Measurements from ENCODE around the gene KDM2A. TPM values are rescaled to one million over a fixed set of nuclear protein-coding genes. Genes with fewer than 3 reads are reported as not detected.
"Not testable (repeated sequence)": the region's sequence is repeated elsewhere in the genome, so short reads cannot be mapped to it uniquely, and the experiment has no call there.

The KDM2A gene
- total RNA-seq, 1 donor from 2014 or later, result 97.5 TPM

DNA sequence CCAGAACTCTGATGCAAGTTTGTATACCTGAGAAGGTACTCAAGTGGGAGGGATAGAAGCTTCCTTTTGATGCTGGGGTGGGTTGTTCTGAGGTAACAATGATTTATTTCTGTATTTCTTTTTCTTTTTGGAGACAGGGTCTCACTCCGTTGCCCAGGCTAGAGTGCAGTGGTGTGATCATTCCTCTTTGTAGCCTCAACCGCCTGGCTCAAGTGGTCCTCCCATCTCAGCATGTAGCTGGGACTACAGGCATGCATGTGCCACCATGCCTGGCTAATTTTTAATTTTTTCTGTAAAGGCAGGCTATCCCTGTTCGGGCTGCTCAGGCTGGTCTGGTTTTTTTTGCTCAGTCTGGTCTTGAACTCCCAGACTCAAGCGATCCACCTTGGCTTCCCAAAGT lies 7.9 kb downstream of the KDM2A start:
- DNase-seq (ENCODE audit: extremely low spot score, unreplicated experiment), result no peak
- Mint-ChIP-seq H3K27me3 (no peaks in the 10 kb centered on the region), H3K27ac (no peak overlapping the region), H3K4me3 (no peak overlapping the region), H3K9me3 (no peaks in the 10 kb centered on the region), H3K36me3 (peaks cover 18% of the 10 kb centered on the region), H3K4me1 (ENCODE audit: unreplicated experiment) (no peaks in the 10 kb centered on the region)
- TF ChIP-seq, protein P1, sequence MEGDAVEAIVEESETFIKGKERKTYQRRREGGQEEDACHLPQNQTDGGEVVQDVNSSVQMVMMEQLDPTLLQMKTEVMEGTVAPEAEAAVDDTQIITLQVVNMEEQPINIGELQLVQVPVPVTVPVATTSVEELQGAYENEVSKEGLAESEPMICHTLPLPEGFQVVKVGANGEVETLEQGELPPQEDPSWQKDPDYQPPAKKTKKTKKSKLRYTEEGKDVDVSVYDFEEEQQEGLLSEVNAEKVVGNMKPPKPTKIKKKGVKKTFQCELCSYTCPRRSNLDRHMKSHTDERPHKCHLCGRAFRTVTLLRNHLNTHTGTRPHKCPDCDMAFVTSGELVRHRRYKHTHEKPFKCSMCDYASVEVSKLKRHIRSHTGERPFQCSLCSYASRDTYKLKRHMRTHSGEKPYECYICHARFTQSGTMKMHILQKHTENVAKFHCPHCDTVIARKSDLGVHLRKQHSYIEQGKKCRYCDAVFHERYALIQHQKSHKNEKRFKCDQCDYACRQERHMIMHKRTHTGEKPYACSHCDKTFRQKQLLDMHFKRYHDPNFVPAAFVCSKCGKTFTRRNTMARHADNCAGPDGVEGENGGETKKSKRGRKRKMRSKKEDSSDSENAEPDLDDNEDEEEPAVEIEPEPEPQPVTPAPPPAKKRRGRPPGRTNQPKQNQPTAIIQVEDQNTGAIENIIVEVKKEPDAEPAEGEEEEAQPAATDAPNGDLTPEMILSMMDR (conservative IDR thresholded peaks at IDR 0.05), result no peak

DNA sequence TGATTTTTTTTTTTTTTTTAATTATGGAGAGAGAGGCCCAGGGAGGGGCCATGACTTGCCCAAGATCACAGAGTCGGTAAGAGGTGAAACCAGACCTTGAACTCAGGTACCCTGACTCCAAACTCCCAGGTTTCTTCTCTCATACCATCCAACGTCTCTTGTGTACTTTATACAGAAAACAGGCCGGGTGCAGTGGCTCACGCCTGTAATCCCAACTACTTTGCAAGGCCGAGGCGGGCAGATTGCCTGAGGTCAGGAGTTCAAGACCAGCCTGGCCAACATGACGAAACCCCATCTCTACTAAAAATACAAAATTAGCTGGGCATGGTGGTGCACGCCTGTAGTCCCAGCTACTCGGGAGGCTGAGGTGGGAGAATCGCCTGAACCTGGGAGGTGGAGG lies 11.8 kb downstream of the KDM2A start:
- H3K36me3 Mint-ChIP-seq, result peaks cover 37% of the 10 kb centered on the region
- not testable (repeated sequence) for H3K27ac Mint-ChIP-seq; DNase-seq (ENCODE audit: extremely low spot score, unreplicated experiment); H3K9me3 Mint-ChIP-seq; H3K27me3 Mint-ChIP-seq; H3K4me1 Mint-ChIP-seq (ENCODE audit: unreplicated experiment); H3K4me3 Mint-ChIP-seq

DNA sequence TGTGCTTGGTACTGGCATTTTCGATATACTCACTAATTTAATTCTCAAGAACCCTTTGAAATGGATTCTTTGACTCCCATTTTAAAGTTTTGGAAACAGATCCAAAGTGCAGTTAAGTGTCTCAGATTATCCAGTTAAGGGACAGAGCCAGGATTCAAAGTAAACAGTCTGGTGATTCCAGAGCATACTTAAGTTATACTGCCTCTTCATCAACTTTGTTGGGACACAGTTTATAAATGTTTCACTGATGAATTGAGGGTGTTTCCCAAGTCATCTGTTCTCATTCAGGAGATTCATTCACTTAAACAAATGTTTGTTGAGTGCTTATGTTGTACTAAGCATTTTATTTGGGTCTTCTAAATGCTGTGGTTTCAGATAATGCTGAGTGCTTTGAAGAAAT lies 17.1 kb downstream of the KDM2A start:
- DNase-seq (ENCODE audit: extremely low spot score, unreplicated experiment), result no peak
- H3K4me3 Mint-ChIP-seq, result no peak overlapping the region
- H3K27me3 Mint-ChIP-seq, result no peaks in the 10 kb centered on the region
- peaks cover 55% of the 10 kb centered on the region for H3K36me3 Mint-ChIP-seq
- H3K4me1 Mint-ChIP-seq (ENCODE audit: unreplicated experiment), result no peaks in the 10 kb centered on the region
- no peaks in the 10 kb centered on the region for H3K9me3 Mint-ChIP-seq
- H3K27ac Mint-ChIP-seq, result no peak overlapping the region
- TF ChIP-seq, protein P1 (conservative IDR thresholded peaks at IDR 0.05), result no peak

DNA sequence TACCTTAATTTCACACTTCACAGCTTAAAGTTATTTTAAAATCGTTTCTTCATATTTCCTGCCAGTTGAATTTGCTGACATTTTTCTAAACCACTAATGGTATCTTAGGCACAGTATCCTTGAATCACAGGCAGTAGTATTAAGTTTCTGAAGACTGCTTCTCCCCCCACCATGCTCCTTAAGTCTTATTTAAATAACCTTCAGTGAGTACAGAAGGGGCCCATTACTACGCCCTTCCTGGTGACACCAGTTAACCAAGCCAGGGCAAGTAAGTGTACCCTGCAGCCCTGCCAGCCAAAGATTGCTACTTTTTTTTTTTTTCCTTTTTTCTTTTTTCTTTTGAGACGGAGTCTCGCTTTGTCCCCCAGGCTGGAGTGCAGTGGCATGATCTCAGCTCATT lies 19.9 kb downstream of the KDM2A start:
- Mint-ChIP-seq H3K36me3 (peaks cover 44% of the 10 kb centered on the region), H3K27me3 (no peaks in the 10 kb centered on the region), H3K9me3 (no peaks in the 10 kb centered on the region), H3K4me1 (ENCODE audit: unreplicated experiment) (no peaks in the 10 kb centered on the region), H3K27ac (no peak overlapping the region), H3K4me3 (no peak overlapping the region)
- no peak for DNase-seq (ENCODE audit: extremely low spot score, unreplicated experiment)
- TF ChIP-seq, protein P1 (conservative IDR thresholded peaks at IDR 0.05), result no peak

DNA sequence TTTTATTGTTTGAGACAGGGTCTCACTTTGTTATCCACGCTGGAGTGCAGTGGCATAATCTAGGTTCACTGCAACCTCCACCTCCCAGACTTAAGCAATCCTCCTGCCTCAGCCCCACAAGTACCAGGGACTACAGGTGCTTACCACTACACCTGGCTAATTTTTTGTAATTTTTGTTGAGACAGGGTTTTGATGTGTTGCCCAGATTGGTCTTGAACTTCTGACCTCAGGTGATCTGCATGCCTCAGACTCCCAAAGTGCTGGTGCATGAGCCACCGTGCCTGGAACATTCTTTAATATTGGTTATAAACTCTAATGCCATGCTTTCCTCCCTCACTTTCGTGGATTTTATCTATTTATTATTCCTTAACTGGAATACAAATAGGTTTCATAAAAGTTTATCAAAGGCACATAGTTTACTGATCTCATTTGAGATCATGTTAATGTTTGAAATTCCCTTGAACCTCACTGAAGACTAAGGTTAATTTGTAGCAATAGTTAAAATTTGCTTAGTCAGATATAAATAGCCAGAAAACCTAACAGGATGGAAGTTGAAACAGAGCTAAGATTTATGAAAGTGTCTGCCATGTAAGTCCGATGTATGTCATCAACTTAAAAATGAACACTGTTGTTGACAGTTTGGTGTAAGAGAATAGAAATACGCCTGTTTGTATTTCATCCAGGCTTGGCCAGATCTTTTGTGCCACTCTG lies 27.6 kb downstream of the KDM2A start:
- TF ChIP-seq, protein P1 (conservative IDR thresholded peaks at IDR 0.05), result no peak
- H3K9me3 Mint-ChIP-seq, result no peaks in the 10 kb centered on the region
- no peak for DNase-seq (ENCODE audit: extremely low spot score, unreplicated experiment)
- peaks cover 5% of the 10 kb centered on the region for H3K4me1 Mint-ChIP-seq (ENCODE audit: unreplicated experiment)
- H3K27me3 Mint-ChIP-seq, result no peaks in the 10 kb centered on the region
- peaks cover 18% of the 10 kb centered on the region for H3K36me3 Mint-ChIP-seq
- H3K27ac Mint-ChIP-seq, result peak overlapping the region; percentile 1
- H3K4me3 Mint-ChIP-seq, result no peak overlapping the region

DNA sequence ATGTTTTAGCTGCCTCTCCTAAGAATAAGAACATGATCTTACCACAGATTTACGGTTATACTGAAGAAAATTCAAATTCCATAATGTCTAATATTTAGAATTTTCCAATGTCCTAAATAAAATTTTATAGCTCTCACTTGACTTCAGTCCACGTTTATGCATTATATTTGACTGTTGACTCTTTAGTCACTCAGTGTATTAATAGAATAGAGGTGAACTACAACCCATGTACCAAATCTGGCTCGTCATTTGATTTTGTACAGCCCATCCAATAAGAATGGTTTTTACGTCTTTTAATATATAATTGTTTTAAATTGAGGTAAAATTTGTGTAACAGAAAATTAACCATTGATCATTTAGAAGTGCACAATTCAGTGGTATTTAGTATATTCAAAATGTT lies 34.9 kb downstream of the KDM2A start:
- H3K27ac Mint-ChIP-seq, result no peak overlapping the region
- TF ChIP-seq, protein P1 (conservative IDR thresholded peaks at IDR 0.05), result no peak
- H3K36me3 Mint-ChIP-seq, result peaks cover 16% of the 10 kb centered on the region
- H3K4me1 Mint-ChIP-seq (ENCODE audit: unreplicated experiment), result peaks cover 10% of the 10 kb centered on the region
- no peak for DNase-seq (ENCODE audit: extremely low spot score, unreplicated experiment)
- no peaks in the 10 kb centered on the region for H3K27me3 Mint-ChIP-seq
- no peaks in the 10 kb centered on the region for H3K9me3 Mint-ChIP-seq
- no peak overlapping the region for H3K4me3 Mint-ChIP-seq
